Measurements from ENCODE around the gene PIK3C2B.

Gene PIK3C2B

GRCh38 chr1:204475656-204476432 is 18.8 kb downstream of the PIK3C2B start:
- Histone ChIP-seq H3K27me3 (ENCODE audit: low read depth, low read length) (no peaks in the 10 kb centered on the region), H3K36me3 (ENCODE audit: control insufficient read depth in 1 of 2, insufficient read depth in 2 of 2, low read length in 2 of 2) (no peaks in the 10 kb centered on the region), H3K4me3 (ENCODE audit: low read depth in 1 of 2, low read length in 2 of 2) (no peak overlapping the region), H3K27ac (ENCODE audit: low read length) (no peak overlapping the region), H3K4me1 (ENCODE audit: control insufficient read depth in 1 of 2, insufficient read depth in 2 of 2, low read length in 2 of 2) (peaks cover 35 to 38% of the 10 kb centered on the region in 2 donors), H3K9me3 (ENCODE audit: control insufficient read depth in 1 of 2, low read length in 2 of 2) (no peaks in the 10 kb centered on the region)

- H3K4me1 ChIP-seq (ENCODE audit: control insufficient read depth in 1 of 2, insufficient read depth in 2 of 2, low read length in 2 of 2) = peaks cover 16 to 19% of the 10 kb centered on the region in 2 donors
- H3K27ac ChIP-seq (ENCODE audit: low read length) = no peak overlapping the region
- H3K4me3 ChIP-seq (ENCODE audit: low read depth in 1 of 2, low read length in 2 of 2) = no peak overlapping the region
Observed at GRCh38 chr1:204473400-204473965, 21.1 kb downstream of the PIK3C2B start.

GRCh38 chr1:204472660-204473059 is 21.9 kb downstream of the PIK3C2B start:
- Histone ChIP-seq H3K27ac (ENCODE audit: low read length) (no peak overlapping the region), H3K4me1 (ENCODE audit: control insufficient read depth in 1 of 2, insufficient read depth in 2 of 2, low read length in 2 of 2) (peaks cover 8 to 11% of the 10 kb centered on the region in 2 donors), H3K9me3 (ENCODE audit: control insufficient read depth in 1 of 2, low read length in 2 of 2) (no peaks in the 10 kb centered on the region), H3K4me3 (ENCODE audit: low read depth in 1 of 2, low read length in 2 of 2) (no peak overlapping the region), H3K36me3 (ENCODE audit: control insufficient read depth in 1 of 2, insufficient read depth in 2 of 2, low read length in 2 of 2) (peaks cover 10 to 13% of the 10 kb centered on the region in 2 donors), H3K27me3 (ENCODE audit: low read depth, low read length) (no peaks in the 10 kb centered on the region)

More at GRCh38 chr1:204473400-204473965, 21.1 kb downstream of the PIK3C2B start:
- H3K36me3 ChIP-seq (ENCODE audit: control insufficient read depth in 1 of 2, insufficient read depth in 2 of 2, low read length in 2 of 2) = peaks cover 10 to 11% of the 10 kb centered on the region in 2 donors
- no peaks in the 10 kb centered on the region for H3K27me3 ChIP-seq (ENCODE audit: low read depth, low read length)
- no peaks in the 10 kb centered on the region for H3K9me3 ChIP-seq (ENCODE audit: control insufficient read depth in 1 of 2, low read length in 2 of 2)

GRCh38 chr1:204471687-204472086 is 22.9 kb downstream of the PIK3C2B start:
- Histone ChIP-seq H3K9me3 (ENCODE audit: control insufficient read depth in 1 of 2, low read length in 2 of 2) (no peaks in the 10 kb centered on the region), H3K4me3 (ENCODE audit: low read depth in 1 of 2, low read length in 2 of 2) (no peak overlapping the region), H3K27me3 (ENCODE audit: low read depth, low read length) (no peaks in the 10 kb centered on the region), H3K4me1 (ENCODE audit: control insufficient read depth in 1 of 2, insufficient read depth in 2 of 2, low read length in 2 of 2) (peaks cover 2 to 4% of the 10 kb centered on the region in 2 donors), H3K27ac (ENCODE audit: low read length) (no peak overlapping the region), H3K36me3 (ENCODE audit: control insufficient read depth in 1 of 2, insufficient read depth in 2 of 2, low read length in 2 of 2) (peaks cover 10 to 13% of the 10 kb centered on the region in 2 donors)

- Histone ChIP-seq H3K36me3 (ENCODE audit: control insufficient read depth in 1 of 2, insufficient read depth in 2 of 2, low read length in 2 of 2) (peaks cover 11 to 17% of the 10 kb centered on the region in 2 donors), H3K4me1 (ENCODE audit: control insufficient read depth in 1 of 2, insufficient read depth in 2 of 2, low read length in 2 of 2) (peaks cover 13 to 22% of the 10 kb centered on the region in 2 donors), H3K27ac (ENCODE audit: low read length) (no peak overlapping the region)
Observed at GRCh38 chr1:204469304-204469703, 25.3 kb downstream of the PIK3C2B start.

GRCh38 chr1:204468766-204469302 is 25.8 kb downstream of the PIK3C2B start:
- peaks cover 13 to 22% of the 10 kb centered on the region in 2 donors for H3K4me1 ChIP-seq (ENCODE audit: control insufficient read depth in 1 of 2, insufficient read depth in 2 of 2, low read length in 2 of 2)
- peaks cover 15 to 21% of the 10 kb centered on the region in 2 donors for H3K36me3 ChIP-seq (ENCODE audit: control insufficient read depth in 1 of 2, insufficient read depth in 2 of 2, low read length in 2 of 2)
- no peaks in the 10 kb centered on the region for H3K27me3 ChIP-seq (ENCODE audit: low read depth, low read length)
- no peaks in the 10 kb centered on the region for H3K9me3 ChIP-seq (ENCODE audit: control insufficient read depth in 1 of 2, low read length in 2 of 2)
- H3K27ac ChIP-seq (ENCODE audit: low read length) = no peak overlapping the region
- H3K4me3 ChIP-seq (ENCODE audit: low read depth in 1 of 2, low read length in 2 of 2) = no peak overlapping the region

More at GRCh38 chr1:204469304-204469703, 25.3 kb downstream of the PIK3C2B start:
- H3K4me3 ChIP-seq (ENCODE audit: low read depth in 1 of 2, low read length in 2 of 2) = no peak overlapping the region
- no peaks in the 10 kb centered on the region for H3K27me3 ChIP-seq (ENCODE audit: low read depth, low read length)
- no peaks in the 10 kb centered on the region for H3K9me3 ChIP-seq (ENCODE audit: control insufficient read depth in 1 of 2, low read length in 2 of 2)

- peaks cover 17 to 27% of the 10 kb centered on the region in 2 donors for H3K36me3 ChIP-seq (ENCODE audit: control insufficient read depth in 1 of 2, insufficient read depth in 2 of 2, low read length in 2 of 2)
- no peaks in the 10 kb centered on the region for H3K27me3 ChIP-seq (ENCODE audit: low read depth, low read length)
- H3K27ac ChIP-seq (ENCODE audit: low read length) = no peak overlapping the region
- H3K4me1 ChIP-seq (ENCODE audit: control insufficient read depth in 1 of 2, insufficient read depth in 2 of 2, low read length in 2 of 2) = peaks cover 13 to 25% of the 10 kb centered on the region in 2 donors
- H3K9me3 ChIP-seq (ENCODE audit: control insufficient read depth in 1 of 2, low read length in 2 of 2) = no peaks in the 10 kb centered on the region
- H3K4me3 ChIP-seq (ENCODE audit: low read depth in 1 of 2, low read length in 2 of 2) = no peak overlapping the region
Observed at GRCh38 chr1:204468206-204468605, 26.4 kb downstream of the PIK3C2B start.

- Histone ChIP-seq H3K36me3 (ENCODE audit: control insufficient read depth in 1 of 2, insufficient read depth in 2 of 2, low read length in 2 of 2) (peaks cover 17 to 34% of the 10 kb centered on the region in 2 donors), H3K27me3 (ENCODE audit: low read depth, low read length) (no peaks in the 10 kb centered on the region), H3K4me3 (ENCODE audit: low read depth in 1 of 2, low read length in 2 of 2) (no peak overlapping the region), H3K4me1 (ENCODE audit: control insufficient read depth in 1 of 2, insufficient read depth in 2 of 2, low read length in 2 of 2) (peaks cover 13 to 32% of the 10 kb centered on the region in 2 donors), H3K27ac (ENCODE audit: low read length) (peak overlapping the region; percentile 54), H3K9me3 (ENCODE audit: control insufficient read depth in 1 of 2, low read length in 2 of 2) (no peaks in the 10 kb centered on the region)
Observed at GRCh38 chr1:204466416-204467405, 27.9 kb downstream of the PIK3C2B start.

- H3K36me3 ChIP-seq (ENCODE audit: control insufficient read depth in 1 of 2, insufficient read depth in 2 of 2, low read length in 2 of 2) = peaks cover 22 to 34% of the 10 kb centered on the region in 2 donors
- H3K4me3 ChIP-seq (ENCODE audit: low read depth in 1 of 2, low read length in 2 of 2) = no peak overlapping the region
- H3K9me3 ChIP-seq (ENCODE audit: control insufficient read depth in 1 of 2, low read length in 2 of 2) = no peaks in the 10 kb centered on the region
- no peaks in the 10 kb centered on the region for H3K27me3 ChIP-seq (ENCODE audit: low read depth, low read length)
- no peak overlapping the region for H3K27ac ChIP-seq (ENCODE audit: low read length)
- peaks cover 13 to 32% of the 10 kb centered on the region in 2 donors for H3K4me1 ChIP-seq (ENCODE audit: control insufficient read depth in 1 of 2, insufficient read depth in 2 of 2, low read length in 2 of 2)
Observed at GRCh38 chr1:204465546-204466415, 28.8 kb downstream of the PIK3C2B start.

- H3K27me3 ChIP-seq (ENCODE audit: low read depth, low read length) = no peaks in the 10 kb centered on the region
- H3K4me3 ChIP-seq (ENCODE audit: low read depth in 1 of 2, low read length in 2 of 2) = no peak overlapping the region
- peaks cover 32 to 44% of the 10 kb centered on the region in 2 donors for H3K36me3 ChIP-seq (ENCODE audit: control insufficient read depth in 1 of 2, insufficient read depth in 2 of 2, low read length in 2 of 2)
- H3K27ac ChIP-seq (ENCODE audit: low read length) = peak overlapping the region; percentile 57
- H3K4me1 ChIP-seq (ENCODE audit: control insufficient read depth in 1 of 2, insufficient read depth in 2 of 2, low read length in 2 of 2) = peaks cover 13 to 32% of the 10 kb centered on the region in 2 donors
- H3K9me3 ChIP-seq (ENCODE audit: control insufficient read depth in 1 of 2, low read length in 2 of 2) = no peaks in the 10 kb centered on the region
Observed at GRCh38 chr1:204464701-204465100, 29.9 kb downstream of the PIK3C2B start.
